Measurements from ENCODE around the gene ABTB2.

- TF ChIP-seq POLR2AphosphoS5 (IDR thresholded peaks at IDR 0.05; ENCODE audit: low read depth) (no peak), REST (IDR thresholded peaks at IDR 0.05; ENCODE audit: insufficient replicate concordance, low read depth) (no peak), CTCF (IDR thresholded peaks at IDR 0.05; ENCODE audit: insufficient read depth, low read length) (no peak), SPI1 (IDR thresholded peaks at IDR 0.05; ENCODE audit: borderline replicate concordance, low read depth) (no peak)
Observed at GRCh38 chr11:34260072-34260575, 97.7 kb downstream of the ABTB2 start.
